Fibroblast of gingiva (primary cell): Measurements from ENCODE around the gene NR2C2.

Source experiments
- DNase-seq: peaks from one replicate; pipeline ENCODE4 v3.0.0-alpha.2; 2011; ENCODE audit warnings: low read depth

The NR2C2 gene

GRCh38 chr3:14921811-14922705 lies 25.3 kb upstream of the NR2C2 start:
- DNase-seq: no peak

GRCh38 chr3:14922863-14923262 lies 24.5 kb upstream of the NR2C2 start:
- no peak for DNase-seq

- DNase-seq: no peak
These were observed 23.9 kb upstream of the NR2C2 start for GRCh38 chr3:14923476-14923875.

- peak; percentile 46 for DNase-seq
These were observed 21.4 kb upstream of the NR2C2 start for GRCh38 chr3:14925729-14926591.

- no peak for DNase-seq
These were observed 20.8 kb upstream of the NR2C2 start for GRCh38 chr3:14926592-14926991.

- no peak for DNase-seq
These were observed 20.1 kb upstream of the NR2C2 start for GRCh38 chr3:14927308-14927707.

- DNase-seq: no peak
These were observed 17.9 kb upstream of the NR2C2 start for GRCh38 chr3:14929310-14930074.

GRCh38 chr3:14933820-14934425 lies 13.5 kb upstream of the NR2C2 start:
- no peak for DNase-seq

- DNase-seq: no peak
These were observed 11.6 kb upstream of the NR2C2 start for GRCh38 chr3:14935592-14936345.

GRCh38 chr3:14938954-14939353 lies 8.4 kb upstream of the NR2C2 start:
- DNase-seq: no peak

GRCh38 chr3:14941871-14942270 lies 5.5 kb upstream of the NR2C2 start:
- no peak for DNase-seq

- DNase-seq: no peak
These were observed 4.3 kb upstream of the NR2C2 start for GRCh38 chr3:14943042-14943441.

- DNase-seq: no peak
These were observed 1.1 kb upstream of the NR2C2 start for GRCh38 chr3:14946236-14946635.

GRCh38 chr3:14946739-14947099 lies 664 bp upstream of the NR2C2 start:
- peak; percentile 10 for DNase-seq

- DNase-seq: peak; percentile 95
These were observed 664 bp downstream of the NR2C2 start for GRCh38 chr3:14947886-14948608.

GRCh38 chr3:14948609-14949038 lies 1.2 kb downstream of the NR2C2 start:
- no peak for DNase-seq

- DNase-seq: no peak
These were observed 1.7 kb downstream of the NR2C2 start for GRCh38 chr3:14949126-14949525.

- no peak for DNase-seq
These were observed 2.9 kb downstream of the NR2C2 start for GRCh38 chr3:14950274-14950673.

GRCh38 chr3:14957153-14957552 lies 9.8 kb downstream of the NR2C2 start:
- DNase-seq: no peak

GRCh38 chr3:14957925-14958324 lies 10.5 kb downstream of the NR2C2 start:
- peak; percentile 7 for DNase-seq
